B cell (primary cell): ENCODE measurements around the gene NUPR1. TPM values are rescaled to one million over a fixed set of nuclear protein-coding genes. Genes with fewer than 3 reads are reported as not detected.
A peak's percentile ranks its signal among the peaks of the same experiment; 100 is the strongest.

Experiments used
- ATAC-seq: fragments of 200-7000 bp; cut with Tn5 transposase; one replicate; pipeline ENCODE4 v1.10.0; 2021; ENCODE audit warnings: low read depth, mild to moderate bottlenecking, moderate number of reproducible peaks, moderate library complexity
- CTCF ChIA-PET: fragments of 350-600 bp; sonication (Branson Sonifier 250); formaldehyde crosslinking; loops from one replicate; lab custom pipeline; 2021; ENCODE audit warnings: antibody characterized with exemption, inconsistent platforms; lab: Charles Lee
- POLR2A ChIA-PET: fragments of 350-600 bp; sonication (Branson Sonifier 250); formaldehyde crosslinking; loops from one replicate; lab custom pipeline; 2021; ENCODE audit warnings: antibody characterized with exemption; lab: Charles Lee
- DNase-seq: peaks from one replicate; pipeline ENCODE4 v3.0.0; 2013
- H2AFZ ChIP-seq: 2 replicates; pipeline ENCODE4 v1.6.1; 2012; ENCODE audit warnings: mild to moderate bottlenecking, low read depth, low read length; ENCODE audit not compliant: insufficient read depth, poor library complexity, severe bottlenecking
- H3K27ac ChIP-seq, 2 donors: 1 replicate in 1 of 2; 2 replicates in 1 of 2; pipeline ENCODE4 v1.5.1; 2012 to 2013; ENCODE audit warnings: low read length in 2 of 2, mild to moderate bottlenecking in 2 of 2, moderate library complexity in 1 of 2
- H3K27me3 ChIP-seq, 4 experiments: fragments of 200-600 bp in 1 of 4; sonication (generic) in 1 of 4; replicated peaks in 1 of 4; 1 replicate in 2 of 4; 2 replicates in 2 of 4; pipeline versions ENCODE4 v1.6.1 to v1.7.0; 2013 to 2016; ENCODE audit warnings: low read length in 3 of 4, mild to moderate bottlenecking in 2 of 4, mixed read lengths in 1 of 4, moderate library complexity in 1 of 4; ENCODE audit not compliant: insufficient read depth in 4 of 4, control insufficient read depth in 3 of 4; ENCODE audit errors: control extremely low read depth in 1 of 4
- H3K36me3 ChIP-seq, 2 experiments: replicated peaks in 1 of 2; 1 replicate in 1 of 2; 2 replicates in 1 of 2; pipeline versions ENCODE4 v1.6.1 to v1.7.1; 2013; ENCODE audit warnings: low read length in 1 of 2; ENCODE audit not compliant: insufficient read depth in 2 of 2, control insufficient read depth in 1 of 2; ENCODE audit errors: control extremely low read depth in 1 of 2, extremely low read depth in 1 of 2
- H3K4me1 ChIP-seq, 2 donors: fragments of 200-600 bp in 1 of 2; sonication (generic) in 1 of 2; 1 replicate in 1 of 2; 2 replicates in 1 of 2; pipeline versions ENCODE4 v1.5.1 to v1.6.1; 2013 to 2017; ENCODE audit warnings: low read length in 2 of 2; ENCODE audit not compliant: control insufficient read depth in 2 of 2, insufficient read depth in 2 of 2
- H3K4me2 ChIP-seq: replicated peaks from 2 replicates; pipeline ENCODE3; 2012; ENCODE audit warnings: mild to moderate bottlenecking, low read depth, low read length; ENCODE audit not compliant: poor library complexity, severe bottlenecking
- H3K4me3 ChIP-seq, 5 experiments: fragments of 200-600 bp in 1 of 5; sonication (generic) in 1 of 5; 1 replicate in 3 of 5; 2 replicates in 2 of 5; pipeline versions ENCODE4 v1.5.1 to v1.7.0; 2011 to 2016; ENCODE audit warnings: low read length in 4 of 5, mild to moderate bottlenecking in 4 of 5, low read depth in 2 of 5, control low read depth in 1 of 5, moderate library complexity in 1 of 5; ENCODE audit not compliant: insufficient read depth in 1 of 5; ENCODE audit errors: control extremely low read depth in 1 of 5, extremely low read depth in 1 of 5
- H3K79me2 ChIP-seq: fragments of 200-600 bp; sonication (generic); one replicate; pipeline ENCODE4 v1.6.0; 2016; ENCODE audit warnings: low read length; ENCODE audit not compliant: control insufficient read depth, insufficient read depth
- H3K9ac ChIP-seq: fragments of 200-600 bp; sonication (generic); 2 replicates; pipeline ENCODE4 v1.6.1; 2017; ENCODE audit warnings: mild to moderate bottlenecking, low read length, moderate library complexity
- H3K9me3 ChIP-seq, 3 donors: one replicate each; pipeline versions ENCODE4 v1.6.1 to v1.7.1; 2013; ENCODE audit warnings: low read length in 2 of 3; ENCODE audit not compliant: control insufficient read depth in 2 of 3, insufficient read depth in 1 of 3; ENCODE audit errors: control extremely low read depth in 1 of 3
- H4K20me1 ChIP-seq: 2 replicates; pipeline ENCODE4 v1.6.0; 2012; ENCODE audit warnings: mild to moderate bottlenecking, low read length; ENCODE audit not compliant: insufficient read depth, control insufficient read depth, poor library complexity, severe bottlenecking
- H3K27ac Mint-ChIP-seq: one replicate; pipeline ENCODE4 v1.8.0; 2021; ENCODE audit warnings: mixed read lengths
- H3K27me3 Mint-ChIP-seq: one replicate; pipeline ENCODE4 v1.8.0; 2021; ENCODE audit warnings: mixed read lengths
- H3K4me1 Mint-ChIP-seq: one replicate; pipeline ENCODE4 v1.8.0; 2021; ENCODE audit warnings: mixed read lengths
- H3K4me3 Mint-ChIP-seq: one replicate; pipeline ENCODE4 v1.8.0; 2021; ENCODE audit warnings: mixed read lengths
- H3K9me3 Mint-ChIP-seq: one replicate; pipeline ENCODE4 v1.8.0; 2022; ENCODE audit warnings: mixed read lengths; ENCODE audit not compliant: insufficient read depth
- CTCF ChIP-seq: fragments of 200-600 bp; IDR thresholded peaks from one replicate; pipeline ENCODE4 v1.8.0; 2022; ENCODE audit warnings: antibody characterized with exemption, mild to moderate bottlenecking
- EZH2 ChIP-seq: IDR thresholded peaks from 2 replicates; pipeline ENCODE4 v1.6.1; 2012; ENCODE audit warnings: borderline replicate concordance, low read depth, mild to moderate bottlenecking, moderate library complexity, low read length; ENCODE audit not compliant: insufficient read depth, poor library complexity, severe bottlenecking
- WGBS: methylation state at CpG from one replicate; pipeline ENCODE4 v1.1.5; 2013; ENCODE audit warnings: missing lambda C conversion rate; ENCODE audit not compliant: insufficient coverage; 5-methylcytosine and 5-hydroxymethylcytosine counted together
- intact Hi-C: fragments of 100-400 bp; cut with micrococcal nuclease; formaldehyde crosslinking; loops from one replicate; pipeline ENCODE4 v1.10.0; 2022
- polyA plus RNA-seq: library from polyadenylated mRNA; depleted of rRNA; stranded (reverse); fragments of >200 nt; gene quantifications from 2 replicates; pipeline ENCODE4 v1.2.3, GENCODE V29; 2012
- total RNA-seq, 2 donors: library from RNA; stranded (reverse); fragments of 120-200 nt in 1 of 2; gene quantifications; 1 replicate in 1 of 2; 2 replicates in 1 of 2; pipeline versions ENCODE4 v1.2.3 to v1.2.4, GENCODE V29; 2013 to 2022

The NUPR1 gene
- total and polyA plus RNA-seq, 2 donors (not counting 1 experiment from before 2014, with no cell fraction given) = not detected

- Histone ChIP-seq H3K4me2 (peak within 1 kb of the TSS; percentile 80), H3K79me2 (peaks cover 46% of the 10 kb centered on the region), H3K27ac (peak within 1 kb of the TSS; percentile 95), H3K4me3 (peak within 1 kb of the TSS; percentile 69 to 88 (median 74)), H3K4me1 (peaks cover 11 to 15% of the 10 kb centered on the region in 2 donors), H3K9ac (peak within 1 kb of the TSS; percentile 86), H2AFZ (peak within 1 kb of the TSS; percentile 90), H3K27me3 (no peaks in the 10 kb centered on the region), H3K36me3 (peaks cover 2 to 17% of the 10 kb centered on the region in 2 experiments), H4K20me1 (peaks cover 18% of the 10 kb centered on the region), H3K9me3 (no peaks in the 10 kb centered on the region)
- ChIA-PET CTCF (interaction anchor here (1.4 kb wide), 1 partner anchor 62 kb away, joined by 6 read pairs; the partner anchor contains the start of gene CLN3), POLR2A (interaction anchor here (0.6 to 1.3 kb wide), 3 partner anchors 60 to 392 kb away, joined by 3 to 4 read pairs (median 4); partner anchors contain the start of gene CLN3)
- DNase-seq (peak; percentile 98), ATAC-seq (peak; percentile 88)
- peaks cover 23% of the 10 kb centered on the region for H3K4me1 Mint-ChIP-seq
- peak within 1 kb of the TSS; percentile 98 for H3K27ac Mint-ChIP-seq
- H3K9me3 Mint-ChIP-seq = no peaks in the 10 kb centered on the region
- H3K4me3 Mint-ChIP-seq = peak within 1 kb of the TSS; percentile 96
- TF ChIP-seq CTCF = peak; percentile 37
- no peak for TF ChIP-seq EZH2
- no peaks in the 10 kb centered on the region for H3K27me3 Mint-ChIP-seq
- WGBS = 1% methylated on average over 51 of the region's 88 CpGs
- intact Hi-C loops = loop anchor here (1.0 kb wide), 1 partner anchor 60 kb away; the partner anchor contains the start of gene APOBR
These were observed 15.2 kb upstream of the NUPR1 start, which contains the start of gene SGF29 for GRCh38 chr16:28553776-28554633. Gene SGF29, plus strand, starts transcription at chr16:28553920. Its CDS starts 27,150 bp downstream, at chr16:28581070.
